Nucleus accumbens (tissue), 56 donors: Measurements from ENCODE around the gene MYH7.
"Not testable (repeated sequence)": the region's sequence is repeated elsewhere in the genome, so short reads cannot be mapped to it uniquely, and the experiment has no call there.

ENCODE experiments used
- DNase-seq, 56 donors: peaks; one replicate each; lab custom pipeline; 2025; lab: John Stamatoyannopoulos, UW

The MYH7 gene

DNA sequence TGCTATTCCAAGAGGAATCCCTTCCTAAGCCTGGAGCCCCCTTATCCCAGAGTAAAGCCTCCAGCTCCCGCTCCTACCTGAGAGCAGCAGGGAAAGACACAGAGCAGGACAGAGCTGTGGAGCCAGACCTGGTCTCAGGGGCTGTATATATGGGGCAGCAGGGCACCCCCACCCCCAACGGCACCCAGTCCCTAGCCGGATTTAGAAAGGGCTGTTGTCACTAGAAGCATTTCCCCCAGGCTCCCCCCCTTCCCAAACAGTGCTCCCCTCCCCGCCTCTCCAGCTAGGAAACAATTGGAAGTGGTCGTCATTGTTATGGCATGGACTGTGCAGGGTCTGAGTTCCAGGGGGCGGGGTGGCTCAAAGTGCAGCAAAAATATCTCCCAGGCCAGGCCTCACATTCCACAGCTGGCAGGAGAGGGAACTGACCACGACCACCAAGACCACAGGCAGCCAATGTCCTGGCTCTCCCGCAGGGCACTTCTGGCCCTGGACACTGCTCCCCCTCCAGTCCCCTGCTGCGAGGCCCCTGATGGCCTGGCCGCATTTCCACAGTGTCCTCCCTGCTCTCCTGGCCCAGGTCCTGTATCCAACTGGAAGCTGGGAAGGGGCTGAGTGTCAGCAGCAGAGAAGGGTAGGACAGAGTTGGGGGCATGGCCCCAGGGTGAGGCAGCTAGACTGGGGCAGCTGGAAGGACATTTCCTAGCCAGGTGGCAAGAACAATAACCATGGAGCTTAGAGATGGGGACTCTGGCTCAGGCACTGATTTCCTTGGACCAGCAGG, at the start of gene MYH7:
Gene MYH7 (minus strand): TSS at position 118 of the 784 bp plus-strand sequence. CDS start 1,928 bp downstream, outside the sequence.
- no peak for DNase-seq

DNA sequence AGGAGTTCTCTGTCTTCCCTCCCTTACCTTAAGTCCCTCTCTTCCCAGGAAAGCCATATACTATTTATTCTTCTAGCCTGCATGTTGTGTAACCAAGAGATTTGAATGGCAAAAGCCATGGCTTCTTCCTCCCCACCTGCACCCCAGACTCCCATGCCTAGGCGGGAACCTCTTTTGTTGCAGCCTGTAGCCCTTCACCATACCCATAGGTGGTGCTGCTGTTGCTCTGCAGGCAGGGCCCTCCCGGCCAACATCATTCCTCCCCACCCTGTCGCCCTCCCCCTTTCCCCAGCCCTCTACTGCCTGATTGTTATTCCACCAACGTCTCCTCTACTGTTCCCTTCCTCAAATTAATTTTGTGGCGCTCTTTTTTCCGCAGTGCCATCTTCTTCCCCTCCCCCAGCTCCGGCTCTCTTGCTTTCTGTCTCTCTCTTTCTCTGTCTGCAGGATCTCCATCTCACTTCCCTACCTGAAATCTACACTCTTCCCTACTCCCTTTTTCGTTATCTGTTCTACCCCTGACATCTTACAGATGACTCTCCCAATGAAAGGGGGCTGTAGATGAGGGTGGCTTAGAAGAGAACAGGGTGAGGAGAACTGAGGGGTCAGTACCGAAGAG, 47.9 kb upstream of the MYH7 start:
- peak in 54 of 56 donors; percentile 13 to 91 (median 68) for DNase-seq

DNA sequence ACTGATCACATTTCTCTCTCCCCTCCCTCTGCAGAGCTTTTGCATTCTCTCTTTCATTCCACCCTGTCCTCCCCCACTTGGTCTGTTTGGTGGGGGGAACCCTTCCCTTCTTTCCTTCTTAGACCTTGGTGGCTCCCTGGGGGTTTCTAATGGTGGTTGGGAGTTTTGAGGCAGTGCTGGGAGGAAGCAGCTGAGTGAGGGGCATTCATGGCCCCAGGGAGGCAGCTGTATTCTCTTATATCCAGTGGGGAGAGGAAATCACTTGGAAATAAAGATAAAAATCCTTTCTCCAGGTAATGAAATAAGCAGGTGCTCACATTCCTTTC, 47.3 kb upstream of the MYH7 start:
- DNase-seq, result no peak

DNA sequence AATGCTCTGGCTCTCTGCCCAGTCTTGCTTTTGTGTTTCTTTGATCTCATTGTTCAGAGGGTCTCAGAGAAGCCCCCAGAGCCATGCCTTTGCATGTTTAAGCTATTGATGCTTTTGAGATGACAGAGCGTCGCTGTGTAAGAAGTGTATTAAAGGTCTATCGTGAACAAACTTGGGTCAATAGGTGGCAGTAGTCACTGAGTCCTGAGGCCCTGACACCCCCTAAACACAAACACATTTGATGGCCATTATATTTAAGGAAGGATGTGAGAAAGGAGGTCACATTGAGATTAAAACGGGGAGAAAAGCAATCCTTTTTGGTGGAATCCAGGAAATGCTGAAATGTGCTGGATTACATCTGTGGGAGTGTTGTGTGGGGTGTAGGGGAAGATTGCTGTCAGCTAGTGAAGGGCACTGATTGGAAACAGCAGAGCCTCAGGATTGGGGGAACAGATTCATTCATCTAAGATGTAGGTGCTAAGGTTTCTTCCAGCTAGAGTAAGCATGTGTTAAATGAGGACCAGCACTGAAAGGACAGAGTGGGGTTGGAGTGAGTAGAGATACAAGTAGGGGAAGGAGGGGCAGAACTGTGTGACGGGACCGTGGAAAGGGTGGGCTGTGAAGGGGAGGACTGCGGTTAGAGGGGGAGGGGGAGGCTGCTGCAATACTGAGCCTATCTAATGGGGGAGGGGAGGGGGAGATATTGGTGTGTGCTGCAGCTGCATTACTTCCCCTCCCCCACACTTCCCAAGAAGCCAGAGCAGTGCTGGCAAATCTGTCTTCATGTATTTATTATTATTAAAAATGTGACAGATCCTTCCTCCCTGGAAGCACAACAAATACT, 46.7 kb upstream of the MYH7 start:
- peak in 10 of 56 donors; percentile 4 to 28 (median 10) for DNase-seq

DNA sequence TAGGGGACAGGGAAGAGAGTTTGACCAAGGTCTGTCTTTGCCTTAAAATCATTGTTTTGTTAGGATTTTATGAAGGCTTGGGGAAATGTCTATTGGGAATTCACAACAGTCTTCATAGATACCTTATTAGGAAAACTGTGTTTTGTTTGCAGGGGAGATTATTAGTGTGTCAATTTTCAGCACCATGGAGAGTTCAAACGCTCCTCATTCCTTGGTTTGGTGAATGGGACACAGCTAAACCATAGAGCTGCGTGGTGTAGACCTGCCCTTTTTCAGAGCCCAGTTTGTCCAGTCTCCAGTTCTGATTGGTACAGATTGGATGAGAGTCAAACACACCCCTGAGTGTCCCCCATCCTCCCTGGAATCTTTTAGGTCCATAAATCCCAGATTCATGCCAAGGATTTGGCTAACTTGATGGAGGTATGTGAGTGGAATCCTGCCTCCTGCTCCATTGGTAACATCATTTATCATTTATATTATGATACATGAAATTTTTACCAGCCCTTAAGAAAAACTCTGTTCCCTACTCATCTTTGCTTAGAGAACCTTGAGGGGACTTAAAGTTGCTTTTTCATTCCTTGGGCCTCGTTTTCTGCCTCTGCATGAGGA, 46.0 kb upstream of the MYH7 start:
- DNase-seq, result no peak

DNA sequence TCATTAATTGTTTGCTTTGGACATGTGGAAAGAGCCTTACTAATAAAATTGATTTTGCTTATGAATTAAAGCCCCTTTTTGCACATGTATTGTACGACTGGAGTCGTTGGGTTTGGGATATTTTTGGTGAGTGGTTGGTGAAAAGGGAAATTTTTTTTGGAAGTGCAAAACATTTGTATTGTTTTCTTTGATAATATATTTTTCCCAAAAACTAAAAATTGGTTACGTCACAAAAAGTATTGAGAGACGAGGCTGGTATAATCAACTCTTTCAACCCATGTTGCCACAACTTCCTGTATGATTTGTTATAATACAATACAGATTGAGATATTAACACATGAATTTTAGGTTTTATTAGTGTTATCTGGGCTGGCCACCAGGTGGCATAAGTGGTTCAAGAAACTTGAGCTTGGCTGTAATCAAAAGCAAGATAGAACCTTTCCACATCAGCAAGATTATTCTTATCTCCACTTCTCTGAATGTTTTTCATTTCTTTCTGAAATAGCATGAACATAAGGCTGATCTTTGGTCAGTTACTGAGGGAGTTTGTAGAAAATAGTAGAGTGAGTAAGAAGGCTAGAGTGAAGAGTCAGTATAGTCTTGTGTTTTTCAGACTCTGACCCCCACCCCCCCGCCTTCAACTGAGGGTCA, 42.8 kb upstream of the MYH7 start:
- DNase-seq, result peak in 28 of 56 donors; percentile 1 to 81 (median 26)

DNA sequence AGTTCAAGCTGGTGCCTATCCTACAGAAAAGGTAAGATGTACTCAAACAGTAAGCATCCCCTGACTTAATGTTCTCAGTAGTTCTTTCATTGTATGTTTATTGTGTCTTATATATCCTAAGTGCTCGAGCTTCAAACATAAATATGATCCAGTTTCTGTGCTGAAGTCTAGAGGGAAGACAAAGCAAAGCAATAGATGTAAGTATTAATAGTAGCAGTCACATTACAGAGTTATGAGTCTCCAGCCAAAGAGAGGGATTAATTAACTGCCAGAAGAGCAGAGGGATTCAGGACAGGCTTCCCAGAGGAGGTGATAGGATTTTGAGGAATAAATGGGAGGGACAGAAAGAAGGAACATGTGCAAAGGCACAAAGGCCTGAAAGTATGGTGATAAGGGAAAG, 35.5 kb upstream of the MYH7 start:
- no peak for DNase-seq

DNA sequence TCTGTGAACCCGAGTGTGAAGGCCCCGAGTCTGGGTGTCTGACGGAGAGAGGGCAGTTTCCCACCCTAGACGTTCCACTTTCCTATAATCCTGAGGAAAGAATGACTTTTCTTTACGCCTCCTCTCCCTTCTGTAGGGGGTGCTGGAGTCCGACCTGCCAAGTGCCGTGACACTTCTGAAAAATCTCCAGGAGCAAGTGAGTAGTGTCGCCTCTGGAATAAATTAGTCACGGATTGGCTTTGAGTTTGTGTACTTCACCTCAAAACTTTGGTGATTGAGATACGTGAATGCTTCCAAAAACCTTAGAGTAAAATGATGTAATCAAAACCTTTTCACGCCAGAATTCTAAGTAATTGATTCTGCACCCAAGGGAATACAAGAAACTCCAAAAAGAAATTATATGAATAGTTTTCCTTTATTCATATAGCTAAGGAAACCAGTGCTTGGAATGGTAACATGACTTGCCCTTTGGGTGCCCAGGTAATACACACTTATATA, 34.5 kb upstream of the MYH7 start:
- DNase-seq, result no peak

DNA sequence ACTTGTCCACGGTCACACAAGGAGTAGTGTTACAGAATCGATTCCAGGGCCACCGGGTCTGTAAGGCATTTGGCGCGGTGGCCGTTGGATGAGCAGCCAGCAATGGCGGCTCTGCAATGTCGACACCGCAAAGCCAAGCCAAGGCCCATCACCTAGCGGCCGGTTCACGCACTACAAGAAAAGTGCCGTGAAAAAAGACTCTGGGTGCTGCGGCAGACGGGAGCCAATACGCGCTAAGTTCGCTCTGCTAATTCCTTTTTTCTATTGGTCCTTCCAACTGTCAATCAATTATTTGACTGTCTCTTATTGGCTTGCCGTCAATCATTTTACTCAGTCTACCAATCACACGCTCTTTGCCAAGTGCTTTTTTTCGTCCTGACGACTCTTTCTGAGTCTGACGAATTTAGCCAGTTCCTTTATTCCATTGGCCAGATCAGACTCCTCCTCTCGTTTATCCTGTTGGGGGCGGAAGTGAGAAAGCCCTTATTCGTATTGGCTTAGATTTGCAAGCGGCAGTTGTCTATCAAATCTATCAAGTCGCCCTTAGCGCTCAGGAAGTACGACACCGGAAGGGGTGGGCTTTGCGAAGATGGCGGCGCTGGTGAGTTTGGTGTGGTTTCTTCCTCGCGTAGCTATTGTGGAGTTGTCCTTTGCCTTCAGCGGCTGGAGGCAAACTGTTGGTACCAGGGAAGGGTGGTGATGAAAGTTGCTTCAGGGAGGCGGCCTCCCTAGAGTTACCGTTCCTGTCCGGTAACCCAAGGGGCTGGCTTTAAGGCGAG, 33.9 kb upstream of the MYH7 start, which contains the start of gene NGDN:
Gene NGDN (plus strand): TSS at position 577 of the 779 bp plus-strand sequence. CDS start 13 bp downstream, at position 590.
- DNase-seq, result peak; percentile 77 to 100 (median 94)

DNA sequence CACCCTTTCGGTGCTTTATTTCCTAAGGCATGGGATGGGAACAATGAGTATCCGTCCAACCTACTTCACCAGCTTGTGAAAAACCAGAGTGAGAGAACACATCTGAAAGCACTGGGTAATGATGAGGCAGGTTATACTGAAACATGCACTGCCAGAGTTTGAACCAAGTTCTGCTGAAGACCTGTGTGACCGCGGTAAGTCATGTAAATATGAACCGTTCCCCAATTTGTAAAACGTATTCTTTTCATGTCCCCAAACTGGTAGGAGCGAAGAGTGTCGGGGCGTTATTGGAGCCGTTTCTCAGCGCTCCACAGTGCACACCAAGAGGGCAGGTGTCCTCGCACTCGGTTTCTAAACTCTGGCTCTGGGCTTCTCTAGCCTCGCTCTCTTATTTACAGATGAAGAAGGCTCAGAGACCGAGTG, 33.3 kb upstream of the MYH7 start:
- DNase-seq, result no peak

DNA sequence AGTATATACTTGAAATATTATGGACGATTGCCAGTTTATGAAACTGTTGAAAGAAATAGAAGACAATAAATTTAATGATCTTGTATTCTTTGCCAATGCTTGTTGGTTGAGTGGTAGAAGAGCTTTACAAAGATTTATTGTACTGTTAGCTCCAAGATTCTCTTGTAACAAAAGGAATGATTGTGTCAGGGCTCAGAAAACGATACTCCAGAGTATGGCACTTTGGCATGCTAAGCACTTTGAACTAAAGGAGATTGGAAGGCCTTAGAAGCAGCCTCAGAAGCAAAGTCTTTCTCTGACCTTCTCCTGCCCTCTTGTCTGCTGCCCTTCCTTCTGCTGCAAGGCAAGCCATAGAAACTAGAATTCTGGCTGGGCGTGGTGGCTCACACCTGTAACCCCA, 29.8 kb upstream of the MYH7 start:
- DNase-seq, result no peak

DNA sequence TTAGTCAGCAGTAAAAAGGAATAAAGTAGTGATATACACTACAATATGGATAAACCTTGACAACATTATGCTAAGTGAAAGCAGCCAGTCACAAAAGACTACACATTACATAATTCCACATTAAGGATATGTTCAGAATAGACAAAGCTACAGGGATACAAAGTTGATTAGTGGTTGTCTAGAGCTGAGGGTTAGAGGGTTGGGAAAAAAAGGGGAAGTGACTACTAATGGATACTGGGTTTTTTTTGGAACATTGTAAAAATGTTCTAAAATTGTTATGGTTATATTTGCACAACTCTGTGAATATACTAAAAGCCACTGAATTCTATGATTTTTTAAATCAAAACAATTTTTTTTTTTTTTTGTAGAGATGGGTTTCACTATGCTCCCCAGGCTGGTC, 29.2 kb upstream of the MYH7 start:
- no peak for DNase-seq

DNA sequence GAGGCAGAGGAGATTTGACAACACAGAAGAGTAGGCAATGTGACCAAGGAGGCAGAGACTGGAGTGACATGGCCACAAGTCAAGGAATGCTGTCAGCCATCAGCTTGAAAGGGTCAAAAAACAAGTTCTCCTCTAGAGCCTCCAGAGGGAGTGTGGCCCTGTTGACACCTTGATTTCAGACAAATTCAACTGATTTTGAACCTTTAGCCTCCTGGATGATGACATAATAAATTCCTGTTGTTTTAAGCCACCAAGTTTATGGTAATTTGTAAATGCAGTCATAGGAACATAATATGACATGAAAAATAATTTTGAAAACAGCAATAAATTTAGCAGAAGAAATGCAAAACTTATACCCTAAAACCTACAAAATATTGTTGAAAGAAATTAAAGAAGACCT, 25.5 kb upstream of the MYH7 start:
- no peak for DNase-seq

DNA sequence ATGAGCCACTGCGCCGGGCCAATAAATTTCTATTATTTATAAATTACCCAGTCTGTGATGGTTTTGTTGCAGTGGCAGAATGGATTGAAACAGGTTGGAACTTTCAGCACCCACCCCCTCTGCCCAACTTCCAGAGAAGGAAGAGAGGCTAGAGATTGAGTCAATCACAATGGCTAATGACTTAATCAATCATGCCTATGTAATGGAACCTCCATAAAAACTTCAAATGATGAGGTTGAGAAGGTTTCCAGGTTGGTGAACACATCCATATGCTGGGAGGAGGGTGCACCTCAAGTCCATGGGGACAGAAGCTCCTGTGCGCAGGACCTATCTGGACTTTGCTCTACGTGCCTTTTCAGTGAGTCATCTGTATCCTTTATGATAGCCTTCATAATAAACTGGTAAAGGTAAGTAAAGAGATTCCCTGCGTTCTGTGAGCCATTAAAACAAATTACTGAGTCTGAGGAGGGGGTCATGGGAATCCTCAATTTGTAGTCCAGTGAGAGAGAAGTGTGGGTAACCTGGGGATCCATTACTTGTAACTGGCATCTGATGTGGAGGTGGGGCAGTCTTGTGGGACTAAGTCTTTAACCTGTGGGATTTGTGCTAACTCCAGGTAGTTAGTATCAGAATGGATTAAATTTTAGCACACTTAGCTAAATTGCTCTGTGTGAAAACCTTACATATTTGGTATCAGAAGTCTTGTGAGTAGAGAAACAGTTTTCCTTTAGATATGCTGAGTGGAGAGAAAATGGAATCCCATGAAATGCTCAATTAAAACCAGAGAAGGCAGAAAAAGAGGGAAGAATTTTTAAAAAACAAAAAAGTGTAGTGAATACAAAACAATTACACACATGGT, 22.4 kb upstream of the MYH7 start:
- DNase-seq, result no peak

DNA sequence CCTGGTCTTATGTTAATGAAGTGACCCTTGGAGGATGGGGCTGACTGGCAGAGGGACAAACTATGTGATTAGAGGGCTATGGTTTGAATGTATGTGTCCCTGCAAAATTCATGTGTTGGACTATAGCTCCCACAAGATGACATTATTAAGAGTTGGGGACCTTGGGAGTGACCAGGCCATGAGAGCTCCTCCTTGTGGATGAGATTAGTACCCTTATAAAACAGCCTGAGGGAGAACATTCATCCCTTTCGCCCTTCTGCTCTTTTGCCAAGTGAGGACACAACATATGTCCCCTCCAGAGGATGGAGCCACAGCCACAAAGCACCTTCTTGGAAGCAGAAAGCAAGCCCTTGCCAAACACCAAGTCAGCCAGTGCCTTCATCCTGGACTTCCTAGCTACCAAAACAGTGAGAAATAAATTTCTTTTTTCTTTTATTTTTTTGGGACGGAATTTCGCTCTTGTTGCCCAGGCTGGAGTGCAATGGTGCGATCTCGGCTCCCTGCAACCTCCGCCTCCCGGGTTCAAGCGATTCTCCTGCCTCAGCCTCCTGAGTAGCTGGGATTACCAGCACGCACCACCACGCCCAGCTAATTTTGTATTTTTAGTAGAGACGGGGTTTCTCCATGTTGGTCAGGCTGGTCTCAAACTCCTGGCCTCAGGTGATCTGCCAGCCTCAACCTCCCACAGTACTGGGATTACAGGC, 21.6 kb upstream of the MYH7 start:
- not testable (repeated sequence) for DNase-seq

DNA sequence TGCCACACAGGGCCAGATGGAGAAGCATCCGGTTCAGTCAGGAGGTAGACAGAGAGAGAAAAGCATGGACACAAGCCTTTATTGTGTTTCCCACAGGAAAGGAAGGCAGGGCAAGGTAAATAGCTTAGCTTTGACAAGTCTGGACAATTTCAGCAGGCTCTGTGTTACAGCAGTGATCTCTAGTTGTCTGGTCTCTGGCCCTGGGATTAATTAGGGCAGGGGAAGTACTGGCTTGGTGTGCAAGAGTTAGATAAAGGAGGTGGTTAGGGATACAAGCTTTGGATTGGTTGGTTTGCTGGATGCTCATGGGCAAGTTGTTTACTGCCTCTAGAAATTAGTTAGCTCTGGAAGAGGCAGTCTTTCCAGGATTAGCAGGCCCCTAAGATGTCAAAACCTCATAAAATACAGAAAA, 19.0 kb upstream of the MYH7 start:
- DNase-seq, result no peak

DNA sequence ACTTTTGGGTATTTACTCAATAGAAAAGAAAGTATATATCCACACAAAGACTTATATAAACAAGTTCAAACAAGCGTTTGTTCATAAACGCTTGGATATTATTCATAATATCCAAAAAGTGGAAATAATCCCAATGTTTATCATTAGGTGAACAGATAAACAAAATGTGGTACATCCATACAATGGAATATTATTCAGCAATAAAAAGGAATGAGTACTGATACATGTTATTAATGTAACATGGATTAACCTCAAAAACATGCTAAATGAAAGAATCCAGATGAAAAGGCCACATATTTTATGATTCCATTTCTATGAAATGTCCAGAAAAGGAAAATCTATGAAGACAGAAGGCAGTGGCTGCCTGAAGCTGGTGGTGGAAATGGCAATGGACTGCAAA, 16.8 kb upstream of the MYH7 start:
- DNase-seq, result no peak

DNA sequence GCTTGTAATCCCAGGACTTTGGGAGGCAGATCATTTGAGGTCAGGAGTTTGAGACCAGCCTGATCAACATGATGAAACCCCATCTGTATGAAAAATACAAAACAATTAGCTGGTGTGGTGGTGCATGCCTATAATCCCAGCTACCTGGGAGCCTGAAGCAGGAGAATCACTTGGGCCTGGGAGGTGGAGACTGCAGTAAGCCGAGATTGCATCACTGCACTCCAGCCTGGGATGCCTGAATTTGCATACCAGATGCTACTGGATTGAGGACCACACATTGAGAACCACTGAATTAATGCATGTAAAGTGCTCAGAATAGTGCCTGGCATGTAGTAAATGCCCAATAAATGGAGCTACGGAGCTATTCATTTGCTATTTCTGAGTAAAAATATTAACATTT, 14.9 kb upstream of the MYH7 start:
- no peak for DNase-seq
